HFF-Myc (cell line): ENCODE data around the gene SPTB.

ENCODE experiments used
- DNase-seq: peaks from one replicate; pipeline ENCODE4 v3.0.0-alpha.2; 2011; ENCODE audit warnings: low read depth; ENCODE audit errors: extremely low read depth
- H3K4me3 ChIP-seq: replicated peaks from 2 replicates; pipeline ENCODE4 v1.5.1; 2011; ENCODE audit warnings: low read depth, mild to moderate bottlenecking, control low read depth, low read length
- CTCF ChIP-seq: IDR thresholded peaks from 2 replicates; pipeline ENCODE4 v1.5.1; 2012; ENCODE audit warnings: mild to moderate bottlenecking, low read depth, low read length, control low read depth; ENCODE audit errors: missing control alignments

SPTB gene

GRCh38 chr14:64708148-64709004 lies 171.3 kb downstream of the SPTB start:
- H3K4me3 ChIP-seq: no peak overlapping the region
- TF ChIP-seq CTCF: no peak
- DNase-seq: no peak

GRCh38 chr14:64707661-64708060 lies 172.0 kb downstream of the SPTB start:
- no peak for TF ChIP-seq CTCF
- no peak for DNase-seq
- H3K4me3 ChIP-seq: no peak overlapping the region

GRCh38 chr14:64706593-64707193 lies 173.0 kb downstream of the SPTB start:
- DNase-seq: no peak
- TF ChIP-seq CTCF: no peak
- peak overlapping the region; percentile 82; the same call in 1 of the 2 replicates for H3K4me3 ChIP-seq

- peak overlapping the region; percentile 82 for H3K4me3 ChIP-seq
- no peak for DNase-seq
- no peak for TF ChIP-seq CTCF
Measured at GRCh38 chr14:64706119-64706592, 173.6 kb downstream of the SPTB start.

GRCh38 chr14:64705381-64706118 lies 174.2 kb downstream of the SPTB start:
- H3K4me3 ChIP-seq: peak overlapping the region; percentile 82
- DNase-seq: no peak
- no peak for TF ChIP-seq CTCF

GRCh38 chr14:64704743-64705380 lies 174.8 kb downstream of the SPTB start:
- H3K4me3 ChIP-seq: peak overlapping the region; percentile 82
- TF ChIP-seq CTCF: no peak
- DNase-seq: no peak
